Measurements from ENCODE around the gene FCN1. TPM values are rescaled to one million over a fixed set of nuclear protein-coding genes. Genes with fewer than 3 reads are reported as not detected.

The FCN1 gene
- total RNA-seq, 4 donors from 2014 or later, result 0.16 to 0.42 (median 0.34) TPM

- TF ChIP-seq POLR2AphosphoS5 (IDR thresholded peaks at IDR 0.05) (no peak), POLR2A (IDR thresholded peaks at IDR 0.05) (no peak), CTCF (IDR thresholded peaks at IDR 0.05) (no peak), EP300 (IDR thresholded peaks at IDR 0.05) (no peak)
- H3K9me3 ChIP-seq, result no peaks in the 10 kb centered on the region
- H3K27me3 ChIP-seq, result peaks cover 54% of the 10 kb centered on the region
- no peak for DNase-seq (ENCODE audit: low spot score in 2 of 2)
- H3K27ac ChIP-seq, result no peak overlapping the region
- WGBS, result 100% methylated on average over 4 of the region's 11 CpGs
- no peak overlapping the region for H3K4me3 ChIP-seq
- peaks cover 8% of the 10 kb centered on the region for H3K4me1 ChIP-seq
- H3K36me3 ChIP-seq, result no peaks in the 10 kb centered on the region
These were observed 20.0 kb upstream of the FCN1 start for GRCh38 chr9:134937566-134938345.

- WGBS, result 80% methylated on average over 4 of the region's 9 CpGs
- H3K27me3 ChIP-seq, result peaks cover 48% of the 10 kb centered on the region
These were observed 19.4 kb upstream of the FCN1 start for GRCh38 chr9:134937164-134937555.

GRCh38 chr9:134936346-134937163 lies 18.8 kb upstream of the FCN1 start:
- Histone ChIP-seq H3K4me3 (no peak overlapping the region), H3K27me3 (peaks cover 44% of the 10 kb centered on the region), H3K9me3 (no peaks in the 10 kb centered on the region), H3K4me1 (no peaks in the 10 kb centered on the region), H3K27ac (no peak overlapping the region), H3K36me3 (no peaks in the 10 kb centered on the region)
- TF ChIP-seq EP300 (IDR thresholded peaks at IDR 0.05), result no peak
- TF ChIP-seq POLR2A (IDR thresholded peaks at IDR 0.05), result no peak
- TF ChIP-seq CTCF (IDR thresholded peaks at IDR 0.05), result no peak
- no peak for TF ChIP-seq POLR2AphosphoS5 (IDR thresholded peaks at IDR 0.05)
- WGBS, result 74% methylated on average over 10 of the region's 13 CpGs
- no peak for DNase-seq (ENCODE audit: low spot score in 2 of 2)

More at GRCh38 chr9:134937164-134937555, 19.4 kb upstream of the FCN1 start:
- Histone ChIP-seq H3K9me3 (no peaks in the 10 kb centered on the region), H3K36me3 (no peaks in the 10 kb centered on the region), H3K4me3 (no peak overlapping the region), H3K4me1 (peaks cover 2% of the 10 kb centered on the region), H3K27ac (no peak overlapping the region)
- TF ChIP-seq CTCF (IDR thresholded peaks at IDR 0.05), result no peak
- TF ChIP-seq POLR2A (IDR thresholded peaks at IDR 0.05), result no peak
- no peak for TF ChIP-seq POLR2AphosphoS5 (IDR thresholded peaks at IDR 0.05)
- TF ChIP-seq EP300 (IDR thresholded peaks at IDR 0.05), result no peak
- no peak for DNase-seq (ENCODE audit: low spot score in 2 of 2)

GRCh38 chr9:134935701-134936345 lies 18.1 kb upstream of the FCN1 start:
- Histone ChIP-seq H3K36me3 (no peaks in the 10 kb centered on the region), H3K4me1 (no peaks in the 10 kb centered on the region), H3K9me3 (no peaks in the 10 kb centered on the region), H3K27ac (no peak overlapping the region), H3K4me3 (no peak overlapping the region), H3K27me3 (peaks cover 39% of the 10 kb centered on the region)
- 53% methylated on average over 27 of the region's 27 CpGs for WGBS
- DNase-seq (ENCODE audit: low spot score in 2 of 2), result no peak
- TF ChIP-seq CTCF (IDR thresholded peaks at IDR 0.05) (no peak), EP300 (IDR thresholded peaks at IDR 0.05) (no peak), POLR2A (IDR thresholded peaks at IDR 0.05) (no peak), POLR2AphosphoS5 (IDR thresholded peaks at IDR 0.05) (no peak)
